Caco-2 (cell line): ENCODE results near the gene FOXO1. TPM values are rescaled to one million over a fixed set of nuclear protein-coding genes. Genes with fewer than 3 reads are reported as not detected.

Source experiments
- BruUV-seq: library from RNA; stranded (reverse); fragments of 400-500 nt; replicated peaks from 2 replicates; lab custom pipeline; 2021; lab: Mats Ljungman, UMichigan
- CTCF ChIA-PET: fragments of 300-600 bp; sonication (Branson Sonifier 250); formaldehyde crosslinking; loops from one replicate; lab custom pipeline; 2022; ENCODE audit warnings: antibody characterized with exemption; lab: Charles Lee
- POLR2A ChIA-PET: fragments of 300-600 bp; sonication (Branson Sonifier 250); formaldehyde crosslinking; loops from one replicate; lab custom pipeline; 2022; ENCODE audit warnings: antibody characterized with exemption; lab: Charles Lee
- DNase-seq, 2 experiments: peaks; one replicate each; pipeline versions ENCODE4 v3.0.0 to v3.0.0-alpha.2; 2020 to 2022
- H3K27me3 ChIP-seq: replicated peaks from 2 replicates; pipeline ENCODE4 v1.6.0; 2011; ENCODE audit warnings: low read length; ENCODE audit not compliant: control insufficient read depth, insufficient read depth
- H3K36me3 ChIP-seq: 2 replicates; pipeline ENCODE4 v1.5.1; 2011; ENCODE audit warnings: low read length; ENCODE audit not compliant: control insufficient read depth, insufficient read depth
- H3K4me1 ChIP-seq: fragments of 250-450 bp; sonication (Bioruptor Pico); 2 replicates; pipeline ENCODE4 v1.5.1; 2020; ENCODE audit warnings: mild to moderate bottlenecking
- H3K4me3 ChIP-seq: 2 replicates; pipeline ENCODE4 v1.5.1; 2011; ENCODE audit warnings: low read depth, mild to moderate bottlenecking, control low read depth, low read length
- H3K9me3 ChIP-seq: fragments of 250-450 bp; sonication (Bioruptor Pico); 2 replicates; pipeline ENCODE4 v1.5.1; 2020; ENCODE audit warnings: mild to moderate bottlenecking, moderate library complexity
- H3K27ac Mint-ChIP-seq: one replicate; pipeline ENCODE4 v1.8.0; 2022; ENCODE audit warnings: mixed read lengths; ENCODE audit not compliant: unreplicated experiment
- H3K27me3 Mint-ChIP-seq: one replicate; pipeline ENCODE4 v1.8.0; 2022; ENCODE audit warnings: mixed read lengths; ENCODE audit not compliant: insufficient read depth, unreplicated experiment
- H3K36me3 Mint-ChIP-seq: one replicate; pipeline ENCODE4 v1.8.0; 2022; ENCODE audit warnings: mild to moderate bottlenecking, mixed read lengths; ENCODE audit not compliant: insufficient read depth, unreplicated experiment
- H3K4me1 Mint-ChIP-seq: one replicate; pipeline ENCODE4 v1.8.0; 2022; ENCODE audit warnings: low read depth, mixed read lengths; ENCODE audit not compliant: unreplicated experiment
- H3K4me3 Mint-ChIP-seq: one replicate; pipeline ENCODE4 v1.8.0; 2022; ENCODE audit warnings: mild to moderate bottlenecking, moderate library complexity, mixed read lengths; ENCODE audit not compliant: unreplicated experiment
- H3K9me3 Mint-ChIP-seq: one replicate; pipeline ENCODE4 v1.8.0; 2022; ENCODE audit warnings: mixed read lengths; ENCODE audit not compliant: unreplicated experiment
- intact Hi-C: fragments of 100-400 bp; cut with micrococcal nuclease; formaldehyde crosslinking; loops from one replicate; pipeline ENCODE4 v1.10.0; 2022; ENCODE audit not compliant: unreplicated experiment
- total RNA-seq: library from RNA; stranded (reverse); gene quantifications from 2 replicates; pipeline ENCODE4 v1.2.3, GENCODE V29; 2022
- TF ChIP-seq, protein P1 (sequence below), 2 experiments: fragments of 200-600 bp in 1 of 2; IDR thresholded peaks; 1 replicate in 1 of 2; 2 replicates in 1 of 2; pipeline versions ENCODE4 v1.5.1 to v1.8.0; 2011 to 2022; ENCODE audit warnings: antibody characterized with exemption in 1 of 2, control low read depth in 1 of 2, inconsistent platforms in 1 of 2, low read depth in 1 of 2, low read length in 1 of 2, mild to moderate bottlenecking in 1 of 2, moderate library complexity in 1 of 2; ENCODE audit not compliant: insufficient read depth in 1 of 2, severe bottlenecking in 1 of 2, unreplicated experiment in 1 of 2

The FOXO1 gene
- total RNA-seq, 1 experiment from 2014 or later = 10.4 TPM

DNA sequence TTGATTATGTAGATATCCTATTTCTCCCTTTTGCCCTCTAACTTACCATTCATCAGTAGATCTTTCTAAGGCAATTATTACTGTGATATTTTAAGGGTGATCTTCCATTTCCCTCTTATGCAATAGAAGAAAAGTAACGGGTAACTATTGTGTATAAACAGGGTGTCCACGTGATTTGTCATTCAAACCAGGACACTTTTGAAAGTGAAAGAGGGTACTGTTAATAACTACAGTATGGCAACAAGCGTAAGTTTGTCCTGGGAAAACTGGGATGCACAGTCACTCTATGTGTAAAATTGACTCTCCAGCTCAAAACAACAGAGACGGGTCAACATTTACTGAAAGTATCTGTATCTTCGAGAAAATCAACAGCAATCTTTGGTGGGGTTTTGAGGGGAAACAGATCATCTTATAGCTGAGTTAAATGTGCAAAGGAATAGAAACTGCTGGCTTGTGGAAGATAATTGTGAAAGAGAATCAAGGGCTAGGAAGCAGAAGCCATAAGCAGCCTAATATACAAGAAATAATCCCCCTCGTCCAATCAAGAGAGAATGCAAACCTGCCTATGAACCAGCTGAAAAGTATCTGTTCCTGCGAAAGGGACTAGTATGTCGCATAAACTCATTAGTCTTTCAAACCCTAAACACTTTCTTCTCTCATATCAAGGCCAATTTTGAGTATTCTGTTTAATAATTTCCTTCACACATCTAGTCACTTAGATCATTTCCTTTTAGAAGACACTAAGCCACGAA, 126.7 kb downstream of the FOXO1 start:
- Mint-ChIP-seq H3K4me1 (peaks cover 22% of the 10 kb centered on the region), H3K27ac (peak overlapping the region; percentile 93), H3K27me3 (no peaks in the 10 kb centered on the region), H3K36me3 (no peaks in the 10 kb centered on the region), H3K4me3 (peak overlapping the region; percentile 55), H3K9me3 (no peaks in the 10 kb centered on the region)
- intact Hi-C loops = loop anchor here (2.0 to 5.0 kb wide), 5 partner anchors 42 to 125 kb away; no protein-coding TSS in a partner anchor
- no peaks in the 10 kb centered on the region for H3K27me3 ChIP-seq
- H3K36me3 ChIP-seq = no peaks in the 10 kb centered on the region
- H3K4me1 ChIP-seq = peaks cover 45% of the 10 kb centered on the region
- TF ChIP-seq, protein P1, sequence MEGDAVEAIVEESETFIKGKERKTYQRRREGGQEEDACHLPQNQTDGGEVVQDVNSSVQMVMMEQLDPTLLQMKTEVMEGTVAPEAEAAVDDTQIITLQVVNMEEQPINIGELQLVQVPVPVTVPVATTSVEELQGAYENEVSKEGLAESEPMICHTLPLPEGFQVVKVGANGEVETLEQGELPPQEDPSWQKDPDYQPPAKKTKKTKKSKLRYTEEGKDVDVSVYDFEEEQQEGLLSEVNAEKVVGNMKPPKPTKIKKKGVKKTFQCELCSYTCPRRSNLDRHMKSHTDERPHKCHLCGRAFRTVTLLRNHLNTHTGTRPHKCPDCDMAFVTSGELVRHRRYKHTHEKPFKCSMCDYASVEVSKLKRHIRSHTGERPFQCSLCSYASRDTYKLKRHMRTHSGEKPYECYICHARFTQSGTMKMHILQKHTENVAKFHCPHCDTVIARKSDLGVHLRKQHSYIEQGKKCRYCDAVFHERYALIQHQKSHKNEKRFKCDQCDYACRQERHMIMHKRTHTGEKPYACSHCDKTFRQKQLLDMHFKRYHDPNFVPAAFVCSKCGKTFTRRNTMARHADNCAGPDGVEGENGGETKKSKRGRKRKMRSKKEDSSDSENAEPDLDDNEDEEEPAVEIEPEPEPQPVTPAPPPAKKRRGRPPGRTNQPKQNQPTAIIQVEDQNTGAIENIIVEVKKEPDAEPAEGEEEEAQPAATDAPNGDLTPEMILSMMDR (IDR thresholded peaks at IDR 0.05; ENCODE audit: insufficient read depth in 1 of 2, low read depth in 1 of 2, low read length in 1 of 2, severe bottlenecking in 1 of 2, unreplicated experiment in 1 of 2) = no peak
- no peak overlapping the region for H3K4me3 ChIP-seq
- no peak for DNase-seq
- TSS peak; percentile 66 for BruUV-seq
- ChIA-PET POLR2A (no interaction called here), CTCF (interaction anchor here (1.1 kb wide), 1 partner anchor 24 kb away, joined by 3 read pairs; no protein-coding TSS in a partner anchor)
- H3K9me3 ChIP-seq = no peaks in the 10 kb centered on the region

DNA sequence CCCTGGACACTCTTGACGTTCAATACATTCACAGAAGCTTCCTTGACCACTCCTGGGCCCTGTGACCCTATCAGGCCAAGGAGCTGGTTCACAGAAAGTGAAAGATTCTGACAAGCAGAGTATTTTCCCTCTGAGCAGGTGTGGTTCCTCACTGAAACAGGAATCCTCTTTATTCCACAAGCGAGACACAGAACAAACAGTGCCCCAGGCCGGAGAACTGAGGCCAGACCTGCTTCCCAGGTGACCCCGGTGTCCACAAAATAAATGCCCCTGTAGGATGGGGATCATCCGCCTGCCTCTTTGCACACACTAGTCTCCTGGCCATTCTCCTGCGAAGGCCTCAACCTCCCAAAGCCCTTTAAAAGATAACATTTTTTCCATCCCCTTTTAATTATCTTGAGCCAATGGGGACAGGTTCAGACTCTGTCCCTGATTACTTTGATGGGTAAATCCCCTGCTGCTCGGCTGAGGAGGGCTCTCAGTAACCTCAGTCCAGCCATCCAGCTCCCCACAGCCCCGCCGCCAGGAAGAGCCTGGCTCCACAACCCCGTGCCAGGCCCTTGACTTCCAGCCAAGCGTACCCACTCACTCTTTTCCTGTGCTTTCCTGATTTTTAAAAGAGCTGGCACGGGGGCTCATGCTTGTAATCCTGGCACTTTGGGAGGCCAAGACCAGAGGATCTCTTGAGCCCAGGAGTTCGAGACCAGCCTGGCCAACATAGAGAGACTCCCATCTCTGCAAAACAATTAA, 129.1 kb downstream of the FOXO1 start:
- no peaks in the 10 kb centered on the region for H3K36me3 Mint-ChIP-seq
- H3K4me3 ChIP-seq = no peak overlapping the region
- DNase-seq = peak; percentile 36 to 58

More for the DNA sequence above, 129.1 kb downstream of the FOXO1 start:
- ChIA-PET CTCF (interaction anchor here (1.0 to 1.3 kb wide), 4 partner anchors 26 to 131 kb away, joined by 3 to 5 read pairs (median 4); no protein-coding TSS in a partner anchor), POLR2A (interaction anchor here (0.6 kb wide), 1 partner anchor 386 kb away, joined by 6 read pairs; no protein-coding TSS in a partner anchor)
- H3K9me3 Mint-ChIP-seq = no peaks in the 10 kb centered on the region
- Histone ChIP-seq H3K4me1 (peaks cover 60% of the 10 kb centered on the region), H3K27me3 (no peaks in the 10 kb centered on the region), H3K36me3 (no peaks in the 10 kb centered on the region), H3K9me3 (no peaks in the 10 kb centered on the region)
- TF ChIP-seq, protein P1 (IDR thresholded peaks at IDR 0.05; ENCODE audit: insufficient read depth in 1 of 2, low read depth in 1 of 2, low read length in 1 of 2, severe bottlenecking in 1 of 2, unreplicated experiment in 1 of 2) = no peak
- H3K27ac Mint-ChIP-seq = peak overlapping the region; percentile 81
- no TSS peak for BruUV-seq
- intact Hi-C loops = loop anchor here (5.0 kb wide), 2 partner anchors 40 to 110 kb away; no protein-coding TSS in a partner anchor
- H3K4me1 Mint-ChIP-seq = peaks cover 29% of the 10 kb centered on the region
- peak overlapping the region; percentile 27 for H3K4me3 Mint-ChIP-seq
- no peaks in the 10 kb centered on the region for H3K27me3 Mint-ChIP-seq
